Spleen (tissue), 7 donors: ENCODE measurements around the gene PHTF2.

ENCODE experiments used
- POLR2A ChIP-seq, 3 donors: fragments of 450-650 bp; IDR thresholded peaks; one replicate each; pipeline ENCODE4 v1.5.1; 2017; ENCODE audit warnings: antibody characterized with exemption in 3 of 3, mild to moderate bottlenecking in 1 of 3
- POLR2AphosphoS5 ChIP-seq, 3 donors: sonication (generic); formaldehyde crosslinking; IDR thresholded peaks; one replicate each; pipeline ENCODE4 v1.5.1; 2017; ENCODE audit warnings: antibody characterized with exemption in 3 of 3
- TF ChIP-seq, protein P1 (sequence below), 11 experiments: fragments of 200-600 bp in 7 of 11; fragments of 450-650 bp in 4 of 11; sonication (generic) in 4 of 11; IDR thresholded peaks in 8 of 11; conservative IDR thresholded peaks in 3 of 11; 1 replicate in 7 of 11; 2 replicates in 4 of 11; pipeline versions ENCODE4 v1.4.0 to v1.8.0; 2016 to 2021; ENCODE audit warnings: antibody characterized with exemption in 11 of 11, inconsistent platforms in 4 of 11, mild to moderate bottlenecking in 1 of 11
- donor health status: DM: no; HTN: no; CAD: no; lungs with moderate emphysema.
- donor health status: DM: no; HTN: no; CAD: no.
- donor health status: DM: no; HTN: no; CAD: no.

DNA sequence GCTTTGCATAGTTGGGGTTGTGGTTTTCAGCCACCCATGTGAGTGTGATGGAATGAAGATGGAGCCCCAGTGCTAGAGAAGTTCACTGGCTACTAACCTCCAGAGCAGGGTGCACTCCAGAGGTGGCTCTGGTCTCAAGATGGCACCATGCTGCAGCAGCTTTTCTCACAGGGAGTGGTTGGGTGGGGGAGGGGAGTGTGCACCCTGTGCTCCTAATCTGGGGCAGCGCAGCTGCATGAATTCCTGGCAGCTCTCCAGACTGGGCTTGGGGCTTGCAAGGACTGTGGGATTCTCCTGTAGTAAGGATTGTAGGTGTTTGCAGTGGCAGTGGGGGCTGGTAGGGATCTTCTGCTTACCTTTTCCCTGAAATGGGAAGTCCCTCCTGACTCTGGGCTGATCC lies 23.7 kb downstream of the PHTF2 start:
- TF ChIP-seq, protein P1, sequence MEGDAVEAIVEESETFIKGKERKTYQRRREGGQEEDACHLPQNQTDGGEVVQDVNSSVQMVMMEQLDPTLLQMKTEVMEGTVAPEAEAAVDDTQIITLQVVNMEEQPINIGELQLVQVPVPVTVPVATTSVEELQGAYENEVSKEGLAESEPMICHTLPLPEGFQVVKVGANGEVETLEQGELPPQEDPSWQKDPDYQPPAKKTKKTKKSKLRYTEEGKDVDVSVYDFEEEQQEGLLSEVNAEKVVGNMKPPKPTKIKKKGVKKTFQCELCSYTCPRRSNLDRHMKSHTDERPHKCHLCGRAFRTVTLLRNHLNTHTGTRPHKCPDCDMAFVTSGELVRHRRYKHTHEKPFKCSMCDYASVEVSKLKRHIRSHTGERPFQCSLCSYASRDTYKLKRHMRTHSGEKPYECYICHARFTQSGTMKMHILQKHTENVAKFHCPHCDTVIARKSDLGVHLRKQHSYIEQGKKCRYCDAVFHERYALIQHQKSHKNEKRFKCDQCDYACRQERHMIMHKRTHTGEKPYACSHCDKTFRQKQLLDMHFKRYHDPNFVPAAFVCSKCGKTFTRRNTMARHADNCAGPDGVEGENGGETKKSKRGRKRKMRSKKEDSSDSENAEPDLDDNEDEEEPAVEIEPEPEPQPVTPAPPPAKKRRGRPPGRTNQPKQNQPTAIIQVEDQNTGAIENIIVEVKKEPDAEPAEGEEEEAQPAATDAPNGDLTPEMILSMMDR (IDR thresholded peaks at IDR 0.05 in 8 of 11, conservative IDR thresholded peaks at IDR 0.05 in 3 of 11): no peak
- TF ChIP-seq POLR2AphosphoS5 (IDR thresholded peaks at IDR 0.05): no peak
- no peak for TF ChIP-seq POLR2A (IDR thresholded peaks at IDR 0.05)
